NCI-H128 (cell line): Measurements from ENCODE around the gene SLCO2B1.
"Not testable (repeated sequence)": the region's sequence is repeated elsewhere in the genome, so short reads cannot be mapped to it uniquely, and the experiment has no call there.

ENCODE experiments used
- DNase-seq: peaks from one replicate; lab custom pipeline; 2025; ENCODE audit not compliant: unreplicated experiment; lab: John Stamatoyannopoulos, UW

SLCO2B1 gene, protein sequence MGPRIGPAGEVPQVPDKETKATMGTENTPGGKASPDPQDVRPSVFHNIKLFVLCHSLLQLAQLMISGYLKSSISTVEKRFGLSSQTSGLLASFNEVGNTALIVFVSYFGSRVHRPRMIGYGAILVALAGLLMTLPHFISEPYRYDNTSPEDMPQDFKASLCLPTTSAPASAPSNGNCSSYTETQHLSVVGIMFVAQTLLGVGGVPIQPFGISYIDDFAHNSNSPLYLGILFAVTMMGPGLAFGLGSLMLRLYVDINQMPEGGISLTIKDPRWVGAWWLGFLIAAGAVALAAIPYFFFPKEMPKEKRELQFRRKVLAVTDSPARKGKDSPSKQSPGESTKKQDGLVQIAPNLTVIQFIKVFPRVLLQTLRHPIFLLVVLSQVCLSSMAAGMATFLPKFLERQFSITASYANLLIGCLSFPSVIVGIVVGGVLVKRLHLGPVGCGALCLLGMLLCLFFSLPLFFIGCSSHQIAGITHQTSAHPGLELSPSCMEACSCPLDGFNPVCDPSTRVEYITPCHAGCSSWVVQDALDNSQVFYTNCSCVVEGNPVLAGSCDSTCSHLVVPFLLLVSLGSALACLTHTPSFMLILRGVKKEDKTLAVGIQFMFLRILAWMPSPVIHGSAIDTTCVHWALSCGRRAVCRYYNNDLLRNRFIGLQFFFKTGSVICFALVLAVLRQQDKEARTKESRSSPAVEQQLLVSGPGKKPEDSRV

DNA sequence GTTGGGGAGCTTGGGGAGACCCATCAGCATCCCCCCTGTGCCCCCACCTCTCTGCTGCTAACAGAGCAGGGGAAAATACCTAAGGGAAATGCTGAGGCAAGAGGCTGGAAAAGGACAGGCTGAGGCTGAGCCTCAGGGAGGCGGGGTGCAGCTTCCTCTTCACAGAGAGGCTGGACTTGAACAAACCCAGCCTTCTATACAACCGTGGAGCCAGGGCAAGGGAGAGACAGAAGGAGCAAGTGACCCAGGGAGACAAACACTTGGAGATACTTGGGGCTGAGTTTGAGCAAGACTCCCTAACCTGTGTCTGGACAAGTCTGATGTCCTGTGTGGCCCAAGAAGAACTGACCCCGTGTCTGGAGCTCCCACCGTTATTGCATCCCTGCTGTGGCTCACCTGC is at the start of gene SLCO2B1:
TSS of gene SLCO2B1 (plus strand) at position 229 of the 400 bp plus-strand sequence. CDS start 275 bp downstream, outside the sequence.
- no peak for DNase-seq

DNA sequence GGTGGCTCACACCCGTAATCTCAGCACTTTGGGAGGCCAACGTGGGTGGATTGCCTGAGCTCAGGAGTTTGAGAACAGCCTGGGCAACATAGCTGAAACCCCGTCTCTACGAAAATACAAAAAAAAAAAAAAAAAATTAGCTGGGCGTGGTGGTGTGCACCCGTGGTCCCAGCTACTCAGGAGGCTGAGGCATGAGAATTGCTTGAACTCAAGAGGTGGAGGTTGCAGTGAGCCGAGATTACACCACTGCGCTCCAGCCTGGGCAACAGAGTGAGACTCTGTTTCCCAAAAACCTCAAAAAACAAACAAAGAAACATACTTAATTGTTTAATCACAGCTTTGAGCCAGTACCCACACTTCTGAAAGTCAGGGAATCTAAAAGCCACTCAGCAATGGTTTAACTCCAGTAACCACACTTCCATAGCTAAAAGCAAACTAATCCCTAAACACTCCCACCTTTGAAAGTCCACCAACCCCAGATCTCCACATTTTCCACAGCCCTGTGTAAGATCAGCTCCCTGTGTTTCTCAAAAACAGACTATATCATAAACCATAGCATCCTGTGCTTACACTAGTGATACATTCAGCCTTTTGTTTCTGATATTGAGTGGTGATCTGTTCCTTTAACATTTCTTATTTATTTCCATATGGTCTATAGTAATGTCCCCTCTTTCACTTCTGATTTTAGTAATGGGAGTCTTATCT is 49.3 kb upstream of the SLCO2B1 start:
- no peak for DNase-seq

DNA sequence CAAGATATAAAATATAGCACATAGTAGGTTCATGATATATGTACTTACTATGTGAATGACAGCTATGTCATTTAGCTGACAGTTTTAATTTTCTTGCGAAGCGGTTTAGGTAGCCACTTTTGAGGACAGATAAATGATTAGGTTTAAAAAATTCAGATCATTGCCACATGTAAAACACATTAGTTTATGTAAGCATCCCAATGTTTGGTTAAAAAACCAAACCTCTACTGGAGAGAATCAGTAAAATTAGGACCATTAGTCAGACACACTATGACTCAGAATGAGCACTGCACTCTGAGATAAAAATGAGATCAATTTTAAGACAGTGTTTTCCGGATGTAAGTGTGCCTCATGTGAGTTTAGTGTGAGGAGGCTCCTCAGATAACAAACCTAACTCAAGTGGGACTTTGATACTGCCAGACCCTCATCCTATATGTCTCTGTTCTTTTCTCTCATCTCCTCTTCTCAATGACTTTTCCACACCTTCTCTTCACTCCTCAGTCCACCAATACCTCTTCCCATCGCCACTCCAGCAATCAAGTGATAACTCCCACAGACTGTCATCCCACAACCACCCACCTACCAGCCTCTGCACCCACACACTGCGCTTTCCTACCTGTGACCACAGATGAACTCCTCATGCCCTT is 47.4 kb upstream of the SLCO2B1 start:
- DNase-seq = no peak

DNA sequence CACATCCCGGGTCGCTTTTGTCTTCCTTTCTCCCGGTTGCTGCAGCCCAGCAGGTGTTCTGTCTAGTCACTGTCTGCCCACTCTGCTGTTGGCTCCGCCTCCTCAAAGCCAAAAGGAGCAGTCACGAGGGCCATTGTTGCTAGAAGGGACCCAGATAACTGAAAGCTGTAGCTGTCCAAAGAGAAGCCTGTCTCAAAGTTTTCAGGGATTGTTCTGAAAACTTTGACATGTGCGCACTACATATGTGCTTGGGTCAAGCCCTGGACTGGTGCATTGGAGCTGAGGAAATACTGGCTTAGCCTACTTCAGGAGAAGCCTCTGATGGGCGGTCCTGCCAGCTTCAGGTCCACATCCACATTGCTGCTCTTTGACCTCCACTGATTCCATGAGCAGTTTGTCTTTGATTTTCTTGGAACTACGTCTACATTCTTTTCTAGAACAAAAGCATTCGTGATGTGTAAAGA is 45.4 kb upstream of the SLCO2B1 start:
- no peak for DNase-seq

DNA sequence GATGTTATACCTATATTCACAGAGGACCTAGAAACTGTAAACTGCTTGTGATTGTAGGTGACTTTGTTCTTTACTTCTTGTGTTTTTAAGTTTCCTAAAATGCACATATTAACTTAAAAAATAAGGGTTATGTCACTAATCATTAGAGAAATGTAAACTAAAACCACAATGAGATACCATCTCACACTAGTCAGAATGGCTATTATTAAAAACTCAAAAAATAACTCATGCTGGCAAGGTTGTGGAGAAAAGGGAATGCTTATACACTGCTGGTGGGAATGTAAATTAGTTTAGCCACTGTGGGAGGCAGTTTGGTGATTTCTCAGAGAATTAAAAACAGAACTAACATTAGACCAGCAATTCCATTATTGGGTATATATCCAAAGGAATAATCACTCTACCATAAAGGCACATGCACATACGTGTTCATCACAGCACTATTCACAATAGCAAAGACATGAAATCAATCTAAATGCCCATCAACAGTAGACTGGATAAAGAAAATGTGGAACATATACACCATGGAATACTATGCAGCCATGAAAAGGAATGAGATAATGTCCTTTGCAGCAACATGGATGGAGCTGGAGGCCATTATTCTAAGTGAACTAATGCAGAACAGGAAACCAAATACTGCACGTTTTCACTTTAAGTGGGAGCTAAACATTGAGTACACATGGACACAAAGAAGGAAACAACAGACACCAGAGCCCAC is 44.8 kb upstream of the SLCO2B1 start:
- not testable (repeated sequence) for DNase-seq

DNA sequence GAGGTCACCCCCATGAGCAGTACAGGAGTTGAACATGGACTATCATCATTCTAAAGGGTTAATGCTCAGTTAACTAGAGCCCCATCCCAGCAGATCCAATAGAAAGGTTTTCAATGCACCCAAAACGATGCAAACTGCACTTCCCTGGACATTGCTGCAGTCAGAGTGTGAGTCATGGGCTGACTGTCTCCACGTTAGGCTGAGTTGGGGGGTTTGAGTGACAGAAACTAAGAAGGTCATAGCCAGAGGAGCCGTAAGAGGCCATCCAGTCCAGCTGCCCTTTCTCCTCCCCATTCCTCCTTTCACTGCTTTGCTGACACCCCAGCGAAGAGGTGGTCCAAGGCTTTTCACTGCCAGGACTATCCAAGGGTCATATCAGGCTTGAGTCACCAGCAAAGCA is 43.7 kb upstream of the SLCO2B1 start:
- no peak for DNase-seq

DNA sequence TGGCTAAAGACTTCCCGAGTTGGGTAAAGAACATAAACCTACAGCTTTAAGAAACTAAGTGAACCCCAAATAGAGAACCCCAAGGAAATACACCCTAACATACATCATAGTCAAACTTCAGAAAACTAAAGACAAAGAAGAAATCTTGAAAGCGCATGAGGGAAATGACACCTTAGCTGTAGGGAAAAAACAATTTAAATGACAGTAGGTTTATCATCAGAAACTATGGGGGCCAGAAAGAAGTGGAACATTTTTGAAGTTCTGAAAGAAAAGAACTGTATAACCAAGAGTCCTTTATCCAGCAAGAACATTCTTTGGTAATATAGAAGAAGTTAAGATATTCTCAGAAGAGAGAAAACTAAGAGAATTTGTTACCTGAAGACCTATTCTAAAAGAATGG is 38.7 kb upstream of the SLCO2B1 start:
- no peak for DNase-seq

DNA sequence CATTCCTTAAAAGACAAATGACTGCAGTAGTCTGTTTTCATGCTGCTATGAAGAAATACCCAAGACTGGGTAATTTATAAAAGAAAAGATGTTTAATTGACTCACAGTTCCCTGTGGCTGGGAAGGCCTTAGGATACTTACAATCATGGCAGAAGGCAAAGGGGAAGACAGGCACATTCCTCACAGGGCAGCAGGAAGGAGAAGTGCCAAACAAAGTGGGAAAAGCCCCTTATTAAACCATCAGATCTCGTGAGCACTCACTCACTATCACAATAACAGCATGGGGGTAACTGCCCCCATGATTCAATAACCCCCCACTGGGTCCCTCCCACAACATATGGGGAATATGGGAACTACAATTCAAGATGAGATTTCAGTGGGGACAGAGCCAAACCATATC is 37.9 kb upstream of the SLCO2B1 start:
- no peak for DNase-seq

DNA sequence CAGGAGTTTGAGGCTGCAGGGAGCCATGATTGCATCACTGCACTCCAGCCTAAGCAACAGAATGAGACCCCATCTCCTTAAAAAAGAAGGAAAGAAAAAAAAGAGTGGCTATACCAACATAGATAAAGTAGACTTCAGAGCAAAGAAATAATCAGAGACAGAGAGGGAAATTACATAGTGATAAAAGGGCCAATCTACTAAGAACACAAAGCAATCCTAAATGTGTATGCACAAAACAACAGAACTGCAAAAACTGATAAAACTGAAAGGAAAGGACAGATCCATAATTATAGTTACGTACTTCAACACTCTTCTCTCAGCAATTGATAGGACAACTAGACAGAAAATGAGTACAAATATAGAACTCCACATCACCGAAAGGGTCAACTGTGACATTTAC is 36.4 kb upstream of the SLCO2B1 start:
- DNase-seq = no peak

DNA sequence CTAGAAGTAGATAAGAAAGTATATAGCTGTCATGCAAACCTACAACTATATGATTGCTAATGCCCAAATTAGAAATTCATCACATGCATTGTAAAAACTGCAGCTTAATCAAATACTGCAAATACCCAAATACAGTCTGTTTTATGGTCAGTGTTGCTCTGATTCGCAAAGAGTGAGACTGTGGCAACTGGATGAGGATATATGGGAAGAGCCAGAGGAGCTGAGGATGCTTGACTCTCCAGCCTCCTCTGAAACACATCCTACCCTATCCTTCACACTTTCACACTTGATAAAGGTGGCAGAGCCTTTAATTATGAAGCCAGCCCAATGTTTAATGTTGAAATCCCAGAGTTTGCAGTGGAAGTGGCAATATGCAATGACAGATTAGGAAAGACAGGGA is 32.3 kb upstream of the SLCO2B1 start:
- no peak for DNase-seq

DNA sequence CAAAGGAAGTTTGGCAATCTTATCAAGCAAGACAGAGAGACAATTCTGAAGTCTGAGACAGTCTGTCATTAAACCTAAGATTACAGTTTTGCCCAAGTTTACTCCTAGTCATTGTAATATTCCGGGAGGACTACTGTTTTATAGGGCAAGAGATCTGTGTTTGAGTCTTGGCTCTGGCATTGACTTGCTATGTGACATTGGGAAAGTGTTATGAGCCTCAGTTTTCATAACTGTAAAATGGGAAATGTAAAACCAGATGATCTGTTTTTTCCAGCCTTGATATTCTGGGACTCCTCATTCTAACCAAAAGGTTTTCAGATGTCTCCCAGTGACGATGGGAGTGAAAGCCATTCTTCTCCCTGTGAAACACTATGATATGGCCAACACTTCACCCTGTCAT is 24.3 kb upstream of the SLCO2B1 start:
- DNase-seq = no peak

DNA sequence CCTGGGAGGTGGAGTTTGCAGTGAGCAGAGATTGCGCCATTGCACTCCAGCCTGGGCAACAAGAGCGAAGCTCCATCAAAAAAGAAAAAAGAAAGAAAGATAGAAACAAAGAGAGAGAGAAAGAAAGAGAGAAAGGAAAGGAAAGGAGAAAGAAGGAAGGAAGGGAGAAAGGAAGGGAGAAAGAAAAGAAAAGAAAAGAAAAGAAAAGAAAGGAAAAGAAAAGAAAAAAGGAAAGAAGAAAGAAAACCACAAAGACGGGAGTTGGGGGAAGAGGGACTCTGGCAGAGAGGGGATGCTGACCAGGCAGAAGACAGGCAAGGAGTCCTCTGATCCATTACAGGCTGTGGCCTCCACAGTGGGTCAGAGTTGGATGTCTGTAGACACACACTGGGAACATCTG is 18.8 kb upstream of the SLCO2B1 start:
- DNase-seq = no peak

DNA sequence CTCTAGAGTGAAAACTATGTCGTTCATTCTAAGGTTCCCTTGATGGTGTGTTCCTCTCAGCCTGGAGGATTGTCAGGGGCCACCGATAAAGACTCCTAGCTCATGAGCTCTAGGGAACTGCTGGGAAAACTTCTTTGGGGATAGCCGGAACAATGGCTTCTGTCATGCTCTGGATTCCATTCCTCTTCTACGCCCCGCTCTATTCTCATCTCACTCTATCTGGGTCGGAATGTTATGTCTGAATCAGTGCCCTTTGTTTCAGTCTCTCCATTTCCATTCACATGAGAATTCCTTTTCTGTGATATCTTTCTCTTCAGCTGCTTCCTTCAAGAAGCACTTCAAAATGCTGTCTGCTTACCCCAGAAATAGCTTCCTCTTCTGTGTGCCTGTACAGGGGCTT is 16.9 kb upstream of the SLCO2B1 start:
- no peak for DNase-seq

DNA sequence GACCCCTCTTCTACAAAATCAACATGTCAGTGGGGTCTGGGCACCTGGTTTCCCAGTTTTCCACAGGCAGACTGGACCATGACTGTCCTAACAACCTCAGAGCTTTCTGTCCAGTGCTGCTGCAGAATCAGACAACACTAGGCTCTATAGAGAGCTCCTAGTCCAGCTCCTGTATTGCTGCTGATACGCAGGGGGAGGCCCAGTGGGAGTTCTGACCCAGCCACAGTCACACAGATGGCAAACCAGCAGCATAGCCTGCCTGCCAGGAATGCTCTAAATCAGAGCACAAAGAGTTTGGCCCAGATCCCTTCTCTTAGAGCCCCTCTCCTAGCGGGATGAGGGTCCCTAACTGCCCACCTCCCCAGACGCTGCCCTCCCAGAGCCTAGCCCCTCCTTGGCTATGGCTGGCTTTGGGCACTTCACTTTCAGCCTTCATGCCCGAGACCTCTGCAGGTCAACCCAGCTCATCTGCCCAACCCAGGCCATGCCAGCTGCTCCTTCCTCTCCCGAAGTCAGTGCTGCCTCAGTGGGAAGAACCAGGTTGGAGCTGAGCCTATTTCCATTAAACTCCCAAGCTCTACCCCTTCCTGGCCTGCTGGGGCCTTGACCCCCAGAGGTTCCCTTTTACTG is 15.8 kb upstream of the SLCO2B1 start:
- DNase-seq = no peak

DNA sequence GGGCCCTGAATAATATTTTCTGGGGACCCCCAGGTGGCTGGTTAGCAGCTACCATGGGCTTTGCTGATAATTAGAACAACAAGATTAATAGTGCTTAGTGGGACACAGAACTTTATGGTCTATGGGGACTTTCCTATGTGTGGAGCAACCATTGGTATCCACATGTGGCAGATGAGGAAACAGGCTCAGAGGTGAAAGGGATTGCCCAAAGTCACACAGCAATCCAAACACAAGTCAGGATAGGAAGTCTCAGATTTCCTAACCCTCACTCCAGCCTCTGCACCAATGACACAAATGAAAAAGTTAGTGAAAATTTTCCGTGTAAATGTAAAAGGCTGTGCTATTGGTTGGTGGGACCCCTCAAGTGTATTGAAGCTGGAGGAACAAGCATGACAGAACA is 15.3 kb upstream of the SLCO2B1 start:
- no peak for DNase-seq

DNA sequence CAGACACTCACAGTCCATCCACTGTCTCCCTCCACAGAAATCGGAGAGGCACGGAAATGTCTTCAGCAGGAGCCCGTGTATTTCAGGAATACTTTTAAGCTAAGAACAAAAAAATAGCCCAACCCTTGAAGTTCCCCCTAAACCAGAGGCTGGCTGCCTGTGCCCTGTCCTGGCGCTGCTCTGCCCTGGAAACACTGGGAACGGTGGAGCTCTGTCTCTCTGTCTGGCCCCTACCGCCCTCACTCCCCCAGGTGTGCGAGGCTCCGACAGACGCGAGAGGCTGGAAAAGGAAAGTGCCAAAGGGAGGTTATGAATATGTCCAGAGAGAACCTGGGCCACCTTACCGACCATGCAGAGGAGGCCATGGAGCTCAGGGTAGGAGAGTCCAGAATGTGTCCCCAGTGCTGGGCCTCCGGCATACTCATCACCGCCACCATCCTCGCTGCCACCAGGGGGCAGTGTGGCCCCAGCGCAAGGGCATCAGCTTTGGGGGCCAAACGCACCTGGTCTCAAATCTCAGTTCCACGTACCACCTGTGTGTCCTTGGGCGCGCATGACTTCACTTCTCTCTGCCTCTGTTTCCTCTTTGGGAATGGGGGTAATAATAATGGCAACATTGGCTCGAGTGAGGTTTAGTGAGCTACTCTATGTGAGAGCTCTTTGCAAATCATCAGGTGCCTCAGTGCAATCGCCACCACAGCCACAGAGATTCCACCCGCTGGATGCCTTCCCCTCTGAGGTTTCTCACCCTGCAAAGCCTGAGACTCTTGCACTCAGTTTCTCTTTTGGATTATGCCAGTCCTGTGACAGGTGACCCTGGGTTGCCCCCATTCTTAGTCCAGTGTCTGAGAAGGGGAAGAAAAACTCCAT is 10.4 kb upstream of the SLCO2B1 start:
- no peak for DNase-seq

DNA sequence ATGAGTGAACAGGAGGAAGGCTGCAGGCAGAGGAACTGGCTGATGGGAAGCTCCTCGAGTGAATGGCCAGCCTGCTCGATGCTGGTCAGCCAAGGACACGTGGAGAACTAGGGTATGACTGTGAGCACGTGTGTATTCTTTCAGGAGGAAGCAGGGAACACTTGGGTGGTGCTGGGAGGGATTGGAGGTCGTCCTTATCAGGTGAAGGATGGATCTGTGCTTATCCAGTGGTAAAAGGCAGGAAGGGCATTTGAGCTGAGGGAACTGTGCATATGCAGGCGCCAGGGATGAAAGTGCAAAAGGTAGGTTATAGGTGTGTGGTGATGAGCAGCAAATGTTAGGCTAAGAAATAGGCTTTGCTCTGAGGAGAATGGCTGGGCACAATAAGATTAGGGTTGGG is 9.7 kb upstream of the SLCO2B1 start:
- DNase-seq = no peak

DNA sequence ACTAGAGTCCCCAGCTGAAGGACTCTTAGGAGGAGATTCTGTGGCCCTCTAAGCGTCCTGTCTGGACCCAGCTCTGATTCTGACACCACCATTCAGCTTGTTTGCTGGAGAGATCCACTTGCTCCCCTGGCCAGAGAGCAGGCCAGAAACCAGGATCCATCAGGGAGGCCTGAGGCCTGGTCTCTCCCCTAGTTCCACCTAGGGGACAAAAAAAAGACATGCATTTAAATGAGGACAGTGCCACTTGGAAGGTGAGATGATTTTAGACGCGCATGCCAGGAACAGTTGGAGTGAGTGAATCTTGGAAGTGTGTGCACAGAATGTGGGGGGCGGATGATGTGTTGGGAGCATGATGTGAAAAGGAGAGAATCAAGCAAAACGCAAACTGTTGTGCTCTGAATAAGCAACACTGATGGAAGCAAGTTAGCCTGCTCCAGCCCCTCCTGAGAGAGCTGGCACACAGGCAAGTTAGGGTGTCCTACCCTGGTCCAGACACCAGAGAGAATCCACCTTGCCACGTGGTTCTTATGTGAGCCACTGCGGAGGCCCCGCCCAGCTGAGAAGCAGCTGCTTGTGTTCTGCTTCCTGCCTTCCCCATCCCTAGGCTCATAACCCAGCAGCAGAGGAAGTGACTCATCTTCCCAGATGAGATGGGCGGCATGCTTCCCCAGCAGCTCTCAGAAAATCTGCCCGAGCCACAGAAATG is 8.0 kb upstream of the SLCO2B1 start:
- no peak for DNase-seq

DNA sequence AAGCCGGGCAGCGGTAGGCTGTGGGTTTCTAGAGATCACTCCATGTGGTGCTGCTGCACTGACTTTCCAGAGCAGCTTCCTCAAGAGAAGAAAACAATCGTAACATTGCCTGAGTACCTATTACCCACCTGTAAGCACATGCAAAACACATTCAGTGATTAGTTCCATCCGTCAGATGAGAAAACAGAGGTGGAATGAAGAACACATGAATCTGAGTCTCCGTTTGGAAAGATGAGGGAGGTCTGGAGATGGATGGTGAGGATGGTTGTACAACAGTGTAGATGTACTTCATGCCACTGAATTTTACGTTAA is 7.5 kb upstream of the SLCO2B1 start:
- DNase-seq = no peak
